ENCODE results near the gene CYP27B1.
"Not testable (repeated sequence)": the region's sequence is repeated elsewhere in the genome, so short reads cannot be mapped to it uniquely, and the experiment has no call there.

Gene CYP27B1

DNA sequence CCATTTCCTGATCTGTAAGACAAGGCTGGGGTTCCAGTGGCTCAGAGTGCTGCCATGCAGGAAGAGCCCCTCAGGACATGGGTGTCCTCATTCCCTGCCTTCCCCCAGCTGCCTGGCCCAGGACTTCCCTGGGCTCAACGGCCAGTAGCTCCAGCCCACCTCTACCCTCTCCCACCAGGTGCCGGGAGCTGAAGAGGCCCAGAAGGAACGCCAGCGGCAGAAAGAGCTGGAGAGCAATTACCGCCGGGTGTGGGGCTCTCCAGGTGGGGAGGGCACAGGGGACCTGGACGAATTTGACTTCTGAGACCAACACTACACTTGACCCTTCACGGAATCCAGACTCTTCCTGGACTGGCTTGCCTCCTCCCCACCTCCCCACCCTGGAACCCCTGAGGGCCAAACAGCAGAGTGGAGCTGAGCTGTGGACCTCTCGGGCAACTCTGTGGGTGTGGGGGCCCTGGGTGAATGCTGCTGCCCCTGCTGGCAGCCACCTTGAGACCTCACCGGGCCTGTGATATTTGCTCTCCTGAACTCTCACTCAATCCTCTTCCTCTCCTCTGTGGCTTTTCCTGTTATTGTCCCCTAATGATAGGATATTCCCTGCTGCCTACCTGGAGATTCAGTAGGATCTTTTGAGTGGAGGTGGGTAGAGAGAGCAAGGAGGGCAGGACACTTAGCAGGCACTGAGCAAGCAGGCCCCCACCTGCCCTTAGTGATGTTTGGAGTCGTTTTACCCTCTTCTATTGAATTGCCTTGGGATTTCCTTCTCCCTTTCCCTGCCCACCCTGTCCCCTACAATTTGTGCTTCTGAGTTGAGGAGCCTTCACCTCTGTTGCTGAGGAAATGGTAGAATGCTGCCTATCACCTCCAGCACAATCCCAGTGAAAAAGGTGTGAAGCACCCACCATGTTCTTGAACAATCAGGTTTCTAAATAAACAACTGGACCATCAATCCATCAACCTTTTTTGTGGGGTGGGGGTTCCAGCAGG, 46.0 kb downstream of the CYP27B1 start:
- no peak for FAIRE-seq

- no peak for FAIRE-seq
Observed at GRCh38 chr12:57719777-57720605, 46.9 kb downstream of the CYP27B1 start.

DNA sequence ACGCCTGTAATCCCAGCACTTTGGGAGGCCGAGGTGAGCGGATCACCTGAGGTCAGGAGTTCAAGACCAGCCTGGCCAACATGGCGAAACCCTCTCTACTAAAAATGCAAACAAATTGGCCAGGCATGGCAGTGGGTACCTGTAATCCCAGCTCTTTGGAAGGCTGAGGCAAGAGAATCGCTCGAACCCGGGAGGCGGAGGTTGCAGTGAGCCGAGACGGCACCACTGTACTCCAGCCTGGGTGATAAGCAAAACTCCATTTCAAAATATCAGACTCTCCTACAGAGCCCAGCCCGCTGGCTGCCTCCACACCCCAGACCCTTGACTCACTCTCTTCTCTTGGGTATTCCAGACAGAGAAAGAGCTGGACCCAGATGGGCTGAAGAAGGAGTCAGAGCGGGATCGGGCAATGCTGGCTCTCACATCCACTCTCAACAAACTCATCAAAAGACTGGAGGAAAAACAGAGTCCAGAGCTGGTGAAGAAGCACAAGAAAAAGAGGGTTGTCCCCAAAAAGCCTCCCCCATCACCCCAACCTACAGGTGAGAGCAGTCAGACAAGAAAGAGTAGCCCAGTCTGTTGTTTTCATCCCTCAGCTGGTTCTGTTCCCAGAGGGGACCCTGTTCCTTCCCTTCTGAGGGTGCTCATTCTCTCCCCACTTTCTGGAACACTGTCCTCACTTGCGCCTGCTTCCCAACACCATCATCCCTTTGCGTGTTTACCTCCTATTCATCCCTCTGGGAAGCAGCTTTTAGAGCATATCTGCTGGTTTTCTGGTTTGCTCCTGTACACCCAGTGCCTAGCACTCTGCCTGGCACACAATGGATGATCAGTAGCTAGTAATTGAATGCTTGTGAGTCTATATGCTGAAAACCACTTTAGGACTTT, 48.0 kb downstream of the CYP27B1 start:
- no peak for FAIRE-seq

GRCh38 chr12:57717846-57718640, 48.8 kb downstream of the CYP27B1 start:
- FAIRE-seq = no peak

GRCh38 chr12:57717131-57717530, 49.7 kb downstream of the CYP27B1 start:
- no peak for FAIRE-seq

DNA sequence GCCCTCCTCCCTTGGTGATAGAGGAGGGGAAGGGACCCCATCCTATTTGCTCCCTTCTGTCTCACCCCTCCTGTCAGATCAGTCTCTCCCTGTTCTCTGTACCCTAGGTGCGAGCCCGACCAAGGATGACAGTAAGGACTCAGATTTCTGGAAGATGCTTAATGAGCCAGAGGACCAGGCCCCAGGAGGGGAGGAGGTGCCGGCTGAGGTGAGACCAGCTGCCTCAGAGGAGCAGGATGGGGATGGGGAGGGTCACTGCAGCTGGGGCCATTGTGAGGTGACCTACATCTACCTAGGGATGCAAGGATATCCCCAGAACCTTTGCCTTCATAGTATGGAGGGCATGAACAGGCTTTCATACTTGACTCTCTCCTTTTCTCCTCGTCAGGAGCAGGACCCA, 50.6 kb downstream of the CYP27B1 start:
- FAIRE-seq = no peak

- FAIRE-seq = no peak
Observed at GRCh38 chr12:57715786-57716185, 51.1 kb downstream of the CYP27B1 start.

DNA sequence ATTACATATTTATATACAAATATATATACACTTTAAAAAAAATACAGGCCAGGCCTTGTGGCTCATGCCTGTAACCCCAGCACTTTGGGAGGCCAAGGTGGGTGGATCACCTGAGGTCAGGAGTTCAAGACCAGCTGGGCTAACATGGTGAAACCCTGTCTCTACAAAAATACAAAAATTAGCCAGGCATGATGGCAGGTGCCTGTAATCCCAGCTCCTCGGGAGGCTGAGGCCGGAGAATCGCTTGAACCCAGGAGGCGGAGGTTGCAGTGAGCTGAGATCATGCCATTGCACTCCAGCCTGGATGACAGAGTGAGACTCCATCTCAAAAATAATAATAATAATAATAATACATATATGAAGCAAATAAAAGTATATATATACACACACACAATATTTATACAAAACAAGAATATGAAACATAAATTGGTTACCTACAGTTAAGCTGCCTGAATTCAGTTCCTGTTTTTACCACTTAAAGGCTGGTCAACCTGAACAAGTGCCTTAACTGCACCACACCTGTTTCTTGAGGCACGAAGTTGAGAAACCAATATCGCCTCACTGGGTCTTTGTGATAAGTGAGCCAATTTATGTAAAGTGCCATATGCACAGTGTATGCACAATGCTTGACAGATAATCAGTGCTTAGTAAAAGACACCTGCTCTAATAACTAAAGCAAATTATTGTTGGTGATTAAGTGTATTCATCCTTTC, 51.7 kb downstream of the CYP27B1 start:
- not testable (repeated sequence) for FAIRE-seq

- FAIRE-seq = no peak
Observed at GRCh38 chr12:57713209-57713608, 53.7 kb downstream of the CYP27B1 start.

DNA sequence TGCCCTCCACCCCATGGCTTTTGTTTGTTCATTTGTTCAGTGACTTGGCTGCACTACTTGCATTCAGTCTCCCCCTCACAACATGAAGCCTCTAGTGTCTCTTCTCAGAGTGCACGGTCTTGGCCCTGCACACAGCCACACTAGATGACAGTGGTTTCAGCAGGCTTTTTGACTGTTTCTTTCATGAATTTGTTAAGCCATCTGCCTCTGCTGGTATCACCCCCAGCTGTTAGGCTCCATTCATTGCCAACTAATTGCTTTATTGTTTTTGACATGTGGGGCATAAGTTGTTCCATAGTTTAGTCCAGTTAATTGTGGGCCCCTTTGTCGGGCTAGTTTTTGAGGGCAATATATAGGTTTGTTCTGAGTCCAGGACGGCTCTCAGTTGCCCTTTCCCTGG, 54.2 kb downstream of the CYP27B1 start:
- no peak for FAIRE-seq
